ENCODE results near the gene ALDH1A3.

The ALDH1A3 gene

DNA sequence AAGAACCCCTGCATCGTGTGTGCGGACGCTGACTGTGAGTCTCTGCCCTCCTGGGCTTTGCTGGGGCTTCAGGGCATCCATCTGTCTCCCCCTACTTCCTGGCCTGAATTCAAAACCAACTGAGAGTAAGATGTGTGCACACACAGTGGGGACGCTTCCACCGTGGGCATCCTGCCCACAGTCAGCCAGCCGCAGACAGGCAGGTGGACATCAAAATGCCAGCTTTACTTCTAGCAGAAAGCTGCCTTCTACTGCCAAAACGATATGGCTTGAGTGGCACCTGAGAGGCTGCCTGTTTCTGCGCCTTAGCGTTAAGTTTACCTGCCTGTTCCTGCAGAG, 18.5 kb downstream of the ALDH1A3 start:
- DNase-seq (ENCODE audit: low spot score) = no peak
- Histone ChIP-seq H3K27ac (no peak overlapping the region), H3K4me3 (no peak overlapping the region)
- TF ChIP-seq, protein P1, sequence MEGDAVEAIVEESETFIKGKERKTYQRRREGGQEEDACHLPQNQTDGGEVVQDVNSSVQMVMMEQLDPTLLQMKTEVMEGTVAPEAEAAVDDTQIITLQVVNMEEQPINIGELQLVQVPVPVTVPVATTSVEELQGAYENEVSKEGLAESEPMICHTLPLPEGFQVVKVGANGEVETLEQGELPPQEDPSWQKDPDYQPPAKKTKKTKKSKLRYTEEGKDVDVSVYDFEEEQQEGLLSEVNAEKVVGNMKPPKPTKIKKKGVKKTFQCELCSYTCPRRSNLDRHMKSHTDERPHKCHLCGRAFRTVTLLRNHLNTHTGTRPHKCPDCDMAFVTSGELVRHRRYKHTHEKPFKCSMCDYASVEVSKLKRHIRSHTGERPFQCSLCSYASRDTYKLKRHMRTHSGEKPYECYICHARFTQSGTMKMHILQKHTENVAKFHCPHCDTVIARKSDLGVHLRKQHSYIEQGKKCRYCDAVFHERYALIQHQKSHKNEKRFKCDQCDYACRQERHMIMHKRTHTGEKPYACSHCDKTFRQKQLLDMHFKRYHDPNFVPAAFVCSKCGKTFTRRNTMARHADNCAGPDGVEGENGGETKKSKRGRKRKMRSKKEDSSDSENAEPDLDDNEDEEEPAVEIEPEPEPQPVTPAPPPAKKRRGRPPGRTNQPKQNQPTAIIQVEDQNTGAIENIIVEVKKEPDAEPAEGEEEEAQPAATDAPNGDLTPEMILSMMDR (IDR thresholded peaks at IDR 0.05) = no peak

DNA sequence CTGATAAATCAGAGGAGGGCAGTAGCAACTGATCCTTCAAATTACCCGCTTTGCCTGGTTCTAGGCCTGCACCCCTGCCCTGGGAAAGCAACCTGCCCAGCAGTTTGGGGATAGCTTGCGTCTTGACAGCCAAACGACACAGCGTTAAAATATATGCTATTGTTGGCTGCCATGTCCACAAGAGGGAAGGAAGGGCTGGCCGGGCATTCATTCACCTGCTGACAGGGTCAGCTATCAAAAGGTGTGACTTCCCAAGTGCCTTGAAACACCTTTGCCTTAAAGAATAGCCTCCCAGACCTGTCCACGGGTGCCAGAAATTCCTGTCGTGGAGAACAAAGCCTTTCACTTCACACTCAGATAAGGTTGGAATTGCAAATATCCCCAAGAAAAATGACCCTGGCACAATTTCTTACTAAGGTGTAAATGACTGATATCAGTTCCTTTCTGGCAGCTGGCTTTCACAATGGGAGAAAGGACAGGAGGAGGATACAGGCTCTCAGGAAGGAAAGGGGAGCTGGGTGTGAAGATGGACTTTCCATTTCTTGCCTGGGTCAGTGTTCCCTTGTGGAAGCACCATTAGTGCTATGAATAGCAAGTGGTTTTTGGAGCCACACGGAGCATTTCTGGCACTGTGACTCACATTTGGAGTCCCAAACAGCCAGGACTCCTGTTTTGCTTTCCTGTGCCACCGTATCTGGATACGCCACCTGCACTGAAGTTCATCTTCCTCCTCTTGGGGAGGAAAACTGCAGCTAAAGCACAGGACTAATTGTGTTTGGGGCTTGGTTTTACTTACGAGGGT, 19.2 kb downstream of the ALDH1A3 start:
- Histone ChIP-seq H3K4me3 (no peak overlapping the region), H3K27ac (peak overlapping the region in 1 of 2 donors; percentile 8)
- no peak for DNase-seq (ENCODE audit: low spot score)
- TF ChIP-seq, protein P1 (IDR thresholded peaks at IDR 0.05) = no peak

DNA sequence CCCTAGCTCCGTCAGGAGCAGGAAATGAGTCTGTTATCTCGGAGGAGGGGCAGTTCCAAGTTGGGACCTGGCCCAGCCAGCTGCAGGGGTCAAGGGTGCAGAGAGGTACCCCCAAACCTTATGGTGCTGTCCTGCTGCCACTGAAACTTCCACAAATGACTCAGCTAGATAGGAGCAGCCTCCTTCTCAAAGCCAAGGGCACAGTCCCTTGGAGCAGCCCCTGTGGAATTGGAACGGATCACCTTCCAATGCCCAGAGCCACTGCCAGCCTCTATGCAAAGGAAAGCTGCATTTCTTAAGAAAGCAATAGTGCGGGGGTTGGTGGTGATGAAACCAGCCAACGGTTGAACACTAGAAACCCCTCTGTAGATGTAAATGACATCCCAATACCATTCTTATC, 20.0 kb downstream of the ALDH1A3 start:
- DNase-seq (ENCODE audit: low spot score) = no peak
- Histone ChIP-seq H3K4me3 (no peak overlapping the region), H3K27ac (peak overlapping the region in 1 of 2 donors; percentile 8)
- TF ChIP-seq, protein P1 (IDR thresholded peaks at IDR 0.05) = no peak

DNA sequence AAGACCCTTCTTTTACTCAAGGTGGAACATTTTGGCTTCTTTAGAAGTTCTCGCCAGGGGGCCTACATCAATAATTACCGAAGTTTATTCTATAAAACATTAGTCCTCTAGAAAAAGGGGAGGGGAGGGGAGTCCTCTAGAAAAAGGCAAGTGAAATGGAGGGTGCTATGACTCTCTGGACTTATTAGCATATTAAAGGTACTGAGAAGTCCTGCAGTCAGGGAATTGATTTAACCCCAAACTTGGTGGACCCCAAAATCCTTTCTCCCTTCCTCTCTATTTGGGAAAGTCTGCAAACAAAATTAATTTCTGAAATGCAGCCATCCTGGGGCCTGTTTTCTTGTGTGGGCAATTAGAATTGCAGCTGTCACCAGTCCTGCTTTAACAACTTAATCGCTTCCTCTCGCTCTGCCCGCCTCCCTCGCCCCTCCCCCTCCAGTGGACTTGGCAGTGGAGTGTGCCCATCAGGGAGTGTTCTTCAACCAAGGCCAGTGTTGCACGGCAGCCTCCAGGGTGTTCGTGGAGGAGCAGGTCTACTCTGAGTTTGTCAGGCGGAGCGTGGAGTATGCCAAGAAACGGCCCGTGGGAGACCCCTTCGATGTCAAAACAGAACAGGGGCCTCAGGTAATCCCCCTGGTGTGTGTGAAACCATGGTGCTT, 20.6 kb downstream of the ALDH1A3 start:
- H3K4me3 ChIP-seq = no peak overlapping the region
- TF ChIP-seq, protein P1 (IDR thresholded peaks at IDR 0.05) = no peak
- no peak overlapping the region for H3K27ac ChIP-seq
- no peak for DNase-seq (ENCODE audit: low spot score)

DNA sequence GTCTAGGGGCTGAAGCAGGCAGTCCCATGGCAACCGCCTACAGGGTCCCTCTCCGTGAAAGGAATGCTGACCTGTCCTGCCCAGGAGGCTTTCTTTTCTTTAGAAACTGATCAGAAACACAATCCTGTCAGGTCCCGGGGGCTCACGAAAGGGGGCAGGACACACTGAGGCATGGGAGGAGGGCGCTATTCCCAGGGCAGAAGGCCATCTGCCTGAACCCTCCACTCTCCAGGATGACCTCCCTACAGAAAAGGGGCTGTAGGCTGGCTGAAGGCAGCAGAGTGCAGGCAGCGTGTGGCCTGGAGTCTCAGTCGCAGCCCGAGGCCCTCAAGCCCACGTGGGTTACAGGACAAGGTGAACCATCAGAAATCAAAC, 21.2 kb downstream of the ALDH1A3 start:
- TF ChIP-seq, protein P1 (IDR thresholded peaks at IDR 0.05) = no peak
- no peak overlapping the region for H3K4me3 ChIP-seq
- H3K27ac ChIP-seq = no peak overlapping the region
- no peak for DNase-seq (ENCODE audit: low spot score)

DNA sequence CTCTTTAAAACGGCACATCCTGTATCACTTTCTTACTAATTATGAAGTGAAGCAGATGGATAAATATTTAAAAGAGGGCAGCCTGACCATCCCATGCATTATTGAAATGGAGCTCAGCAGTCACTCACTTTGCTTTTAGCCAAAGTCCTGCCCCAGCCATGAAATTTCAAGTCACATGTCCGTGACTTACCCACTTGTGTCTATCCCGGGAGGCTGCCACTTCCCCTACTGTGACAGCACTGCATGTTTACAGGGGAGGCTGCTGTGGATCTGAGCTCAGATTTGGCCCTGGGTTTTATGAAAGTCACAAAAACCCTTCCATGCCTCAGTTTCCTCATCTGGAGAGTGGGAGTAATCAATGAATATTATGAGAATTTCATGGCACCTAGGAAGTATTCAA, 21.7 kb downstream of the ALDH1A3 start:
- Histone ChIP-seq H3K4me3 (no peak overlapping the region), H3K27ac (no peak overlapping the region)
- DNase-seq (ENCODE audit: low spot score) = peak; percentile 64
- TF ChIP-seq, protein P1 (IDR thresholded peaks at IDR 0.05) = no peak

Data from coronary artery (tissue), 2 donors.